Activated naive CD4-positive, alpha-beta T cell treated with anti-CD3 and anti-CD28 coated beads, Interleukin-2, amount 10 ng/mL, durations not matched to agents 7 days and 5 days (primary cell): Measurements from ENCODE around the gene PLXNA2.
A peak's percentile ranks its signal among the peaks of the same experiment; 100 is the strongest.

Experiments
- CTCF ChIA-PET: fragments of 350-600 bp; sonication (Branson Sonifier 250); formaldehyde crosslinking; loops from one replicate; lab custom pipeline; 2021; ENCODE audit warnings: antibody characterized with exemption; lab: Charles Lee
- DNase-seq: peaks from one replicate; pipeline ENCODE4 v3.0.0-alpha.2; 2020
- H3K27ac Mint-ChIP-seq: one replicate; pipeline ENCODE4 v1.8.0; 2021; ENCODE audit warnings: mild to moderate bottlenecking, moderate library complexity, mixed read lengths
- H3K27me3 Mint-ChIP-seq: one replicate; pipeline ENCODE4 v1.8.0; 2021; ENCODE audit warnings: mild to moderate bottlenecking, mixed read lengths
- H3K36me3 Mint-ChIP-seq: one replicate; pipeline ENCODE4 v1.8.0; 2021; ENCODE audit warnings: mixed read lengths
- H3K4me1 Mint-ChIP-seq: one replicate; pipeline ENCODE4 v1.8.0; 2021; ENCODE audit warnings: mixed read lengths
- H3K4me3 Mint-ChIP-seq: one replicate; pipeline ENCODE4 v1.8.0; 2021; ENCODE audit warnings: mild to moderate bottlenecking, moderate library complexity, mixed read lengths
- H3K9me3 Mint-ChIP-seq: one replicate; pipeline ENCODE4 v1.8.0; 2021; ENCODE audit warnings: mixed read lengths

PLXNA2 gene

DNA sequence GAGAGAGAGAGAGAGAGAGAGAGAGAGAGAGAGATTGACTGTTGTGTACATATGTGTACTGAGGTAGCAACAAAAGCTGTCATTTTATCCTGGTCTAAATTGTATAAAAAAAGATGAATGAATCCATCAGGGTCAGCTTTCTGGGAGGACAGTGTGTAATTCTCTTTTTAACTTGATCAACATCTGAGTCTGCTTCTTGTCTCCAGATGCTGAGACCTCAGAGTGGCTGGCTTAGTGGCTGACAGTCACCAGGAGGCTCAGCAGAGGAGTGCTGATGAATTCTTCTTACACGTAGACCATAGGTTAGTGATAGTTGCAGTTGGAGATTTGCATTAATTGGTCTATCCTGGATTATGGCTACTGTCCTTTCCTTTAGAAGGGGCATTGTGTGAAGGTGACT, 28.5 kb upstream of the PLXNA2 start:
- no peak for DNase-seq
- Mint-ChIP-seq H3K4me3 (no peak overlapping the region), H3K36me3 (no peaks in the 10 kb centered on the region), H3K27ac (no peak overlapping the region), H3K4me1 (no peaks in the 10 kb centered on the region), H3K9me3 (no peaks in the 10 kb centered on the region), H3K27me3 (peaks cover 40% of the 10 kb centered on the region)
- CTCF ChIA-PET, result no interaction called here

DNA sequence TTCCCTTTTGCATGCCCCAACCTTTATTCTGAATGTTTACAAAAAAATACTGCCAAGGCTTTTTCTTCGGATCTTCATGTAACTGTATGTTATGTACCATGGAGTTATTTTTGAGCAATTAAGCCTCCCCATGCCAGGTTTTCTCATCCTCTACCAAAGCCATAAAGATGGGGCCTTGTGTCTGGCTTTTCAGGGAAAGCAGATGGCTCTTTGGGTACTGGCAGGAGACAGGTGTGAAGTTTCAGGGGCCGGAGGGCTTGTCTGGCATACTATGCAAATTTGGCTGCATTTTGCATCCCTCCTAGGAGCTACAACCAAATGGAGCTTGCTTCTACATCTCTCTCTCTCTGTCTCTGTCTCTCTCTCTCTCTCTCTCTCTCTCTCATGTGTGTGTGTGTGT, 28.1 kb upstream of the PLXNA2 start:
- CTCF ChIA-PET, result no interaction called here

DNA sequence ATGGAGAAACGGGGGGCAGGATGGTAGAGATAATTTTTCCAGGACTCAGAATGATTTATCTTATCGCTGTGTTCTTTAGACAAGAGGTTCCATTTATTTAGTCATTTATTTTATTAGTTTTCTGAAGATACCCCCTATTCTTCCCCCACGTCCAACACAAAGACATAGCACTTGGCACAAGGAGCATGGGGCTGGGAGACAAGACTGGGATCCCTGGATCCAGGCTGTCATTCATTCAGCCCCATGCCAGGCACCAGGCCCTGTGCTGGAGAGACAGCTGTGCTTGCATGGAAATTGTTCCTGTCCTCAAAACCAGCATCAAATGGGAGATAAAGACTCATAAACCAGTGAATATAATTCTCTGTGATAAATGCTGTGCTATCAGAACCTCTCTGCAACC, 27.1 kb upstream of the PLXNA2 start:
- Mint-ChIP-seq H3K4me1 (no peaks in the 10 kb centered on the region), H3K27ac (no peak overlapping the region), H3K9me3 (no peaks in the 10 kb centered on the region), H3K36me3 (no peaks in the 10 kb centered on the region), H3K27me3 (peaks cover 42% of the 10 kb centered on the region), H3K4me3 (no peak overlapping the region)
- CTCF ChIA-PET, result no interaction called here
- DNase-seq, result no peak

More for the DNA sequence above, 28.1 kb upstream of the PLXNA2 start:
- no peak overlapping the region for H3K27ac Mint-ChIP-seq
- H3K4me1 Mint-ChIP-seq, result no peaks in the 10 kb centered on the region
- H3K4me3 Mint-ChIP-seq, result no peak overlapping the region
- no peaks in the 10 kb centered on the region for H3K9me3 Mint-ChIP-seq
- peaks cover 42% of the 10 kb centered on the region for H3K27me3 Mint-ChIP-seq
- no peak for DNase-seq
- H3K36me3 Mint-ChIP-seq, result no peaks in the 10 kb centered on the region

DNA sequence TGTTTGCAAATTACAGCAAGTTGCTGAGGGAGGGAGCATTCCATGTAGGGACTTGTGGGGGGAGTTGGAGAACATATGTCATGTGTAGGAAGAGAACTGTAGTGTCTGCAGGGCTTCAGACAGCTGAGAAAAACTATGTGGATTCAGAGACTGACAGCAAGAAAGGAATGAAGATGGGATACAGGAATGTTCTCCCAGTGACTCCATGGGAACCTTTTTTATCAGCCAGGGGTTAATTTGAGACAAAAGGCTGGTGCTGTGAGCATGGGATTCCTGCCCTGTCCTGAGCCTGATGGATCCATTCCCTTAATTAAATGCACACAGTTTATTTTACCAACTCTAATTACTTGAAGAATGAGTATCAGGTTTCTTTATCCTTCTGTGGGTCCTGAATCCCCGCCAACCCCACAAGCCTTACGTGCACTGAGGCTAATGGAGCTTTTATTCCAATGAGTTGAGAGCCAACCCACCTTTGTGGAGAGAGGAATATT, 26.5 kb upstream of the PLXNA2 start:
- Mint-ChIP-seq H3K4me1 (no peaks in the 10 kb centered on the region), H3K4me3 (no peak overlapping the region), H3K36me3 (no peaks in the 10 kb centered on the region), H3K9me3 (no peaks in the 10 kb centered on the region), H3K27ac (no peak overlapping the region), H3K27me3 (peaks cover 45% of the 10 kb centered on the region)
- DNase-seq, result no peak
- CTCF ChIA-PET, result no interaction called here

DNA sequence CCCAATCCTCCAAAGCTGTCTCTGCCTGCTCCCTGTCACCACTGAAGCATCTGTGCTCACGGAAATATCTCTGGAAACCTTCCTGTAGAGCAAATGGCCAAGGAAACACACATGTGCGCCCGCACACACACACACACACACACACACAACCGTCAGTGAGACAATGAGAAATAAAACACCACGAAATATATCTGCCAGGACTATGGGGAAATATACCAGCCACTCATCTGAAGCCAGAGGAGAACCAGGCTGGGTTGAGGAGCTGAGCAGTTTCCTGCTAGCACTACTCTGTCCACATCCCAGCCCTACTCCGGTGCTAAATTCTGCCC, 25.1 kb upstream of the PLXNA2 start:
- Mint-ChIP-seq H3K27ac (no peak overlapping the region), H3K27me3 (peaks cover 46% of the 10 kb centered on the region), H3K4me1 (no peaks in the 10 kb centered on the region), H3K36me3 (no peaks in the 10 kb centered on the region), H3K4me3 (no peak overlapping the region), H3K9me3 (no peaks in the 10 kb centered on the region)
- CTCF ChIA-PET, result no interaction called here
- no peak for DNase-seq

DNA sequence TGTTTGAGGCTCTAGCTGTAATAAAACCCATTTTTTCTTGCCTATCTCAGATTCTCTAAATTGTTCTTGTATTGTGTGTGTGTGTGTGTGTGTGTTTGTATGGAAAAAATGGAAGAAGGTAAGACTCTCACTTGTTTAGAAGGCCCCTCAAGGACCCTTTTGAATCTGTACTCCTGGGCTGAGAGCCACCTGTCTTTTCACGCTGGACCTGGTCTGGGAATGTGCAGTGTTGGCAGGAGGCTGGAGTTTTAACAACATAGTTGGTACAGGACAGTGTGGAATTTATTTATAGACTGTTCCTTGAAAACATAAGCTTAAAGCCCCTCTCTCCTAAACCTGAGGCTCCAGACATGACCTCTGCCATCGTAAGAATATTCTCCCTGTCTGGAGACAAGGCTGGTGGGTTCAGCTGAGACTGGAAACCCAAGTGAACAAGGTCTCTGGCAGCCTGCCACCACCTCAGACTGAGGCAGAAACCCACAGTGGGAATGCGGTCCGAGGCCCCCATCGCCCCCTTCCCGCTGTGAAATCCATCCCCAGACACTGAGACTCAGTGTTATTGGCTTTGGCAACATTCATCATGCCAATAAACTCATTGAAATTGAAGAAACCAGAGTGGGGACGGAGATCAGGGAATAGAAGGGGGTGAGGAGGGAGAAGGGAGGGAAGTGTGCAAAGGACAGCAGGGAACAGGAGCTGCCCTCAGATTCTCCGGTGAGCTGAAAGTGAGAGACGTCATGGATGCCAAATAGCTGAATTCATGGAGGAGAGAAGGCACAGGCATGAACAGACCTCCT, 24.6 kb upstream of the PLXNA2 start:
- Mint-ChIP-seq H3K4me3 (no peak overlapping the region), H3K27me3 (peaks cover 51% of the 10 kb centered on the region), H3K4me1 (no peaks in the 10 kb centered on the region), H3K9me3 (no peaks in the 10 kb centered on the region), H3K27ac (no peak overlapping the region), H3K36me3 (no peaks in the 10 kb centered on the region)
- DNase-seq, result no peak
- CTCF ChIA-PET, result no interaction called here

DNA sequence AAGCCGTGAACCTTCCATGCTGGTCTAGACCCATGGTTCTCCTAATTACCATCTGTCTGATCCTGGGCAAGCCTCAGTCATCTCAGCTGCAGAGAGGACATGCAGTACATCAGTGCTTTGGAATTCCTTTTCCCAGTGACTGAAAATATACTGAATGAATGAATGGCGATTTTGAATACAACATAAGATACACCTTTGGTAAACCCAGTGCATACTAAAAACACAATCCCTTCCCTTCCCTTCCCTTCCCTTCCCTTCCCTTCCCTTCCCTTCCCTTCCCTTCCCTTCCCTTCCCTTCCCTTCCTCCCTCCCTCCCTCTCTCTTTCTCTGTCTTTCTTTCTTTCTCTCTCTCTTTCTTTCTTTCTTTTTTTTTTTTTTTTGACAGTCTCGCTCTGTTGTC, 21.3 kb upstream of the PLXNA2 start:
- CTCF ChIA-PET, result no interaction called here
- no peaks in the 10 kb centered on the region for H3K9me3 Mint-ChIP-seq
- no peaks in the 10 kb centered on the region for H3K4me1 Mint-ChIP-seq
- H3K36me3 Mint-ChIP-seq, result no peaks in the 10 kb centered on the region
- H3K4me3 Mint-ChIP-seq, result no peak overlapping the region
- peaks cover 48% of the 10 kb centered on the region for H3K27me3 Mint-ChIP-seq
- H3K27ac Mint-ChIP-seq, result peak overlapping the region; percentile 22
- DNase-seq, result no peak

DNA sequence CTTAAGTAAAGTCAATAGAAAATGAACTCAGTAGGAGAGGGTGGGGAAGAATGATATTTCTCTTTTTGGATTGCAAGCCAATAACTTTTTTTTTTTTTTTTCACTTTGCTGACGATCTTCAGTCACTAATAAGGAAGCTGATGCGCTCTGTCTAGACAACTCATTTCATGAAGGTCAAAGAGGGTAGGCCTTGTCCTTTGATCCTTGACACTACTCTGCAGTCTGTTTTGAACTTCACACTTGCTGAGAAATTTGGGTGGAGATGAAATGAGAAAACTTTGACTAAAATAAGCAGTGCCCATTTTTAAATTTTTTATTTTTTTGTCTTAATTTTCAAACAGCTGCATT, 20.9 kb upstream of the PLXNA2 start:
- DNase-seq, result no peak
- Mint-ChIP-seq H3K4me3 (no peak overlapping the region), H3K36me3 (no peaks in the 10 kb centered on the region), H3K9me3 (no peaks in the 10 kb centered on the region), H3K27ac (no peak overlapping the region), H3K27me3 (peaks cover 51% of the 10 kb centered on the region), H3K4me1 (no peaks in the 10 kb centered on the region)
- CTCF ChIA-PET, result no interaction called here

DNA sequence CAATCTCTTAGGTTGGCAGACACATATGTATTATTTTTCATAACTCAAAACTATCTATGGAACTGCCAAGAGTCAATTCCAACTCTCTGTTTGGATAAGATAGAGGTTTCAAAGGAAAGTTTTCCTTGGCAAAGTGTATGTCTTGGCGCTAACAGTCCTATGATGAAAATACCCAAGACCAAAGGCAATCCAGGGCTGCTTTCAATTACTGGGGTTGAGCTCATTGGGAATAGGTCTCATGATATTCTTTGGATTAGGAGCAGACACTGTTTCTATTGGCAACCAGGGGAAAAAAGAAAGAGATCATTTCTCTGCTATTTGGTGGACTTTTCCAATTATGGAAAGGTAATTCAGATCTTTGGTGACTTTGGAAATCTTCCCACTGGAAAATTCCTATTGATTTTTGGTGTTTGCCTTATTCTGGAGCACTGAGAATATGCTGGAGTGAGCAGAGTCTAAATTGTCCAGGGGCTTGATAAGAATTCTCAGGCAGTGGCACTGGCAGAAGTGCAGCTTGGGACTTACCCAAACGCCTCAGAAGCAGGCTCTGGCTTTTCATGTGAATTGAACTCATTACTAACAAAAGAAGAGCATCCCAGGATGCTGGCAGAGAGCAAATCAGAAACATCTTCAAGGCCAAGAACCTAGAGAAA, 20.4 kb upstream of the PLXNA2 start:
- Mint-ChIP-seq H3K4me3 (no peak overlapping the region), H3K4me1 (no peaks in the 10 kb centered on the region), H3K27ac (no peak overlapping the region), H3K27me3 (peaks cover 47% of the 10 kb centered on the region), H3K9me3 (no peaks in the 10 kb centered on the region), H3K36me3 (no peaks in the 10 kb centered on the region)
- CTCF ChIA-PET, result no interaction called here
- no peak for DNase-seq

DNA sequence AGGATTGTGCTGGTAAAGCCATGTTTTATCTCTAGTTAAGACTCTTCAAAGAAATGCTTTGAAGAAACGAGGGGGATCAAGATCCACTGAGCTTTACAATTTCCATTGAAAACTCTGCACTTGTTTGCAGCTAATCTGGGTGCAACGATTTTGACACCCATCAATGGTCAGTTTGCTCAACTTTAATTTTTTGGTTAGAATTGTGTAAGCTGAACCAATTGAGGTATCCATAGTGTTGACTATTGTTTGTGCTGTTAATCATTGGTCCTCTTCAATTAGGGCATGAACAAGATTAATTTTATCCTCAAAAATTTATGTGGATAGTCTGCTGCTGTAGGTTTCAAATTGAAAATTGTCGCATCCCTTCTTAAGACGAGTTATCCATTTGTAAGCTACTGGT, 17.7 kb upstream of the PLXNA2 start:
- CTCF ChIA-PET, result interaction anchor here (1.1 kb wide), 1 partner anchor 17 kb away, joined by 4 read pairs; no protein-coding TSS in a partner anchor
- no peaks in the 10 kb centered on the region for H3K9me3 Mint-ChIP-seq
- DNase-seq, result no peak
- no peaks in the 10 kb centered on the region for H3K4me1 Mint-ChIP-seq
- H3K27ac Mint-ChIP-seq, result no peak overlapping the region
- no peaks in the 10 kb centered on the region for H3K36me3 Mint-ChIP-seq
- no peak overlapping the region for H3K4me3 Mint-ChIP-seq
- peaks cover 42% of the 10 kb centered on the region for H3K27me3 Mint-ChIP-seq

DNA sequence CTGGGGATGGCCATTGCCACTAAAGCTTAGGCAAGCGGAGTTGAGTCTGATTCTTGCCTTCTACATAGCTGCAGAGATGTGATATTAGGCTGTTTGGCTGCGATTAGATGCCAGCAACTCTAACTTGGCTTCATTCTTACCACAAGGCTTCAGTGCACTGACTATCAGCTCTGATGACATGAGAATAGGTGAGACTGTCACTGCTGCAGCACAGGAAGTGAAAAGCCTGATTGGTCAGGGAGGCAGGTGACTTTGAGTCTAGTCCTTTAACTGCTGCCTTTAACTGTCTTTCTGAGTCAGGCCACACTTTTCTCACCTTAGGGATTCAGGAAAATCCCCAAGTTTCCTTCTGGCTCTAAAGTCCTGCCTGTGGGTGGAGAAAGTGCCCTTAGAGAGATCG, 14.1 kb upstream of the PLXNA2 start:
- H3K4me1 Mint-ChIP-seq, result no peaks in the 10 kb centered on the region
- H3K27me3 Mint-ChIP-seq, result peaks cover 43% of the 10 kb centered on the region
- no peaks in the 10 kb centered on the region for H3K9me3 Mint-ChIP-seq
- CTCF ChIA-PET, result interaction anchor here (1.9 kb wide), 1 partner anchor 14 kb away, joined by 5 read pairs; the partner anchor contains the start of gene PLXNA2
- no peaks in the 10 kb centered on the region for H3K36me3 Mint-ChIP-seq
- no peak overlapping the region for H3K27ac Mint-ChIP-seq
- H3K4me3 Mint-ChIP-seq, result no peak overlapping the region
- DNase-seq, result no peak

DNA sequence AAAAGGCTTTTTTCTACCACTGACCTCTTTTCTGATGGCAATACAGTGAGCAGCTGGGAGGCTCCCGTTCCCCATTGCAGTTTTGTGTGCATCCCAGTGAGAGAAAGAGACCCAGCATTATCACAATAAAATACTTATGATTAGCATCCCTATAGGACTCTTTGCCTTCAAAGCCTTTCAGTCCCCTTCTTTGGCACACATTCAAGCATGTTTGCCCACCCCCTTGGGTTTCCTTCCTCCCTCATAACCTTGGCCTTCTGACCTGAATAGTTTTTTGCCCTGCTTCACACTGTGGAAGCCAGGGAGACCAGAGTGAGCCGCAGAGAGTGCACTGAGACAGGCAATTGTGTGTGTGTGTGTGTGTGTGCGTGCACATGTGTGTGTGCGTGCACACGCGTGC, 13.2 kb upstream of the PLXNA2 start:
- H3K27ac Mint-ChIP-seq, result no peak overlapping the region
- H3K4me3 Mint-ChIP-seq, result no peak overlapping the region
- CTCF ChIA-PET, result no interaction called here
- DNase-seq, result no peak
- no peaks in the 10 kb centered on the region for H3K36me3 Mint-ChIP-seq
- H3K9me3 Mint-ChIP-seq, result no peaks in the 10 kb centered on the region
- no peaks in the 10 kb centered on the region for H3K4me1 Mint-ChIP-seq
- peaks cover 43% of the 10 kb centered on the region for H3K27me3 Mint-ChIP-seq

DNA sequence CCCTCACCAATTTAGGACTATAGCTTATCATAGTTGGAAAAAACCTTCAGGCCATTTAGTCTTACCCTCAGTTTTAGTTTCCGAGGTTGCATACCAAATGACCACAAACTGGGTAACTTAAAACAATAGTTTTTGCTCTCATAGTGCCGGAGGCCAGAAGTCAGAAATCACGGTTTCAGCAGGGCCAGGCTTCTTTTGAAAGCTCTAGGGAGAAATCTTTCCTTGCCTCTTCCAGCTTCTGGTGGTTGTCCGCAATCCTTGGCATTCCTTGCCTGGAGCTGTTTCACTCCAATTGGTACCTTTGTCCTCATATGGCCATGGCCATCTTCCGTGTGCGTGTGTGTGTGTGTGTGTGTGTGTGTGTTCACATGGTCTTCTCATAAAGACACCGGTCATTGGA, 12.4 kb upstream of the PLXNA2 start:
- H3K36me3 Mint-ChIP-seq, result no peaks in the 10 kb centered on the region
- peaks cover 41% of the 10 kb centered on the region for H3K27me3 Mint-ChIP-seq
- no peaks in the 10 kb centered on the region for H3K9me3 Mint-ChIP-seq
- CTCF ChIA-PET, result interaction anchor here (0.9 to 1.4 kb wide), 2 partner anchors 16 to 20 kb away, joined by 3 read pairs; no protein-coding TSS in a partner anchor
- H3K4me3 Mint-ChIP-seq, result no peak overlapping the region
- DNase-seq, result no peak
- H3K27ac Mint-ChIP-seq, result no peak overlapping the region
- no peaks in the 10 kb centered on the region for H3K4me1 Mint-ChIP-seq

DNA sequence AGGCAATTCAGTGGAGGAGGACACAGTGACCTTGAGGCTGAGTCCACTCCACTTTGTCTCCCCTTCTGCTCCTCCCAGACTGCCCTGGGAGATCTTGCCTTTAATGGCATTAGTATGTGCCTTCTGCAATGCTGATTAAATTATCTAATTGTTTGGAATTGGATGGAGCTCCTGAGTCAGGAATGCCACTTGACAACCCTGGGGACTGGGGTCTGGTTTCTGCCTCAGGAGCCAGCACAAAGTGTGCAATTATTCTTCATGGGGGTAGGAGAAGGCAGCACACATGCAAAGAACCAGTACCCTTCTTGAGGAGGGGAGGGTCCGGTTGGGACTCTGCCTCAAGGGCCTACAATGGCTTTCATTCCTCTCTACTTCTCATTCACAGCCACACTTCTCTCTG, 11.9 kb upstream of the PLXNA2 start:
- no peak for DNase-seq
- Mint-ChIP-seq H3K4me3 (no peak overlapping the region), H3K4me1 (no peaks in the 10 kb centered on the region), H3K36me3 (no peaks in the 10 kb centered on the region), H3K27me3 (peaks cover 39% of the 10 kb centered on the region), H3K27ac (no peak overlapping the region), H3K9me3 (no peaks in the 10 kb centered on the region)
- CTCF ChIA-PET, result interaction anchor here (0.9 to 1.4 kb wide), 2 partner anchors 15 to 20 kb away, joined by 3 read pairs; no protein-coding TSS in a partner anchor

DNA sequence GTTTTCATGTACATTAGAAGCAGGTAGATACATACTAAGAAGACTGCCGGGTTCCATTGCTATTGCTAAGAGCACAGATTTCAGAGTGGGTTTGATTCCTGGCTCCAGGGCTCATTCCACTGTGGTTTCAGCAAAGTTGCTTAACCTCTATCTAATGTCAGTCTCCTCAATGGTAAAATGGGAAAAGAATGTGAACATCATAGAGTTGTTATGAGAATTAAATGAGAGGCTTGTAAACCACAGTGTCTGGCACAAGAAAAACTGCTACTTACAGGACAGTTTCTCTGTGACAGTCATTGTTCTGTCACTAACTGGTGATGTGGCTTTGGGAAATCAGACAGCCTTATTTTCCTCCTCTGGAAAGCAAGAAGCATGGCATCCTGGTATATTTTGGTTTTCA, 10.7 kb upstream of the PLXNA2 start:
- no peaks in the 10 kb centered on the region for H3K36me3 Mint-ChIP-seq
- DNase-seq, result no peak
- H3K27me3 Mint-ChIP-seq, result peaks cover 36% of the 10 kb centered on the region
- no peaks in the 10 kb centered on the region for H3K4me1 Mint-ChIP-seq
- H3K27ac Mint-ChIP-seq, result no peak overlapping the region
- CTCF ChIA-PET, result interaction anchor here (1.8 kb wide), 1 partner anchor 10 kb away, joined by 6 read pairs; the partner anchor contains the start of gene PLXNA2
- no peaks in the 10 kb centered on the region for H3K9me3 Mint-ChIP-seq
- H3K4me3 Mint-ChIP-seq, result no peak overlapping the region
